Subcutaneous abdominal adipose tissue (tissue), 5 donors: ENCODE data around the gene RDH16.
"Not testable (repeated sequence)": the region's sequence is repeated elsewhere in the genome, so short reads cannot be mapped to it uniquely, and the experiment has no call there.

Experiments
- H3K27ac ChIP-seq: one replicate; pipeline ENCODE4 v1.7.0; 2013; ENCODE audit warnings: low read depth, mild to moderate bottlenecking, inconsistent platforms, low read length, moderate library complexity
- H3K27me3 ChIP-seq, 5 donors: one replicate each; pipeline ENCODE4 v1.7.0; 2013; ENCODE audit warnings: low read length in 5 of 5, inconsistent platforms in 1 of 5; ENCODE audit not compliant: control insufficient read depth in 5 of 5, insufficient read depth in 4 of 5
- H3K36me3 ChIP-seq, 5 donors: one replicate each; pipeline ENCODE4 v1.7.0; 2013; ENCODE audit warnings: low read length in 5 of 5; ENCODE audit not compliant: control insufficient read depth in 5 of 5, insufficient read depth in 5 of 5
- H3K4me1 ChIP-seq, 5 donors: one replicate each; pipeline ENCODE4 v1.7.0; 2013; ENCODE audit warnings: low read length in 5 of 5, mild to moderate bottlenecking in 3 of 5, moderate library complexity in 1 of 5; ENCODE audit not compliant: control insufficient read depth in 5 of 5, insufficient read depth in 5 of 5
- H3K4me3 ChIP-seq, 5 donors: one replicate each; pipeline ENCODE4 v1.7.0; 2013; ENCODE audit warnings: low read length in 5 of 5, low read depth in 1 of 5
- H3K9ac ChIP-seq, 5 donors: one replicate each; pipeline ENCODE4 v1.7.0; 2013; ENCODE audit warnings: low read length in 5 of 5, mild to moderate bottlenecking in 4 of 5, moderate library complexity in 3 of 5
- H3K9me3 ChIP-seq, 5 donors: one replicate each; pipeline ENCODE4 v1.7.0; 2013; ENCODE audit warnings: low read length in 5 of 5; ENCODE audit not compliant: control insufficient read depth in 5 of 5
- donor health status: healthy.
- donor health status: healthy.
- donor health status: healthy.
- donor health status: healthy.
- donor health status: healthy.

RDH16 gene

DNA sequence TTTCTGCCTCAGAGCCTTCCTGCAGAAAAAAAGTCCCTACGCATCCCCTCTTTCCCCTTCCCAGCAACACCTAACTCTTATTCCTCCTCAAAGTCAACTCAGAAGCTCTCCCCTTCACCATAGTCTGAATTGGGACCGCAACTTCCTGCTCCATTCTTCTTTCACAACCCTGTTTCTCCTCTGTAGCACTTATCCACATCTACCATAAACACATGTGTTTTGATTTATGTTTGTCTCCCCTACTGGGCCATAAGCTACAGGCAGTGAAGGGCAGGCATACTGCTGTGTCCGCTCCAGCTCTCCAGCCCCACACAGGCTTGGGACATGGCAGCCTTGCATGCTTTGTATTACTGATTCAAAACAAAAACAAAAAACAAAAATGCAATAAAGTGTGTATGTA, 29.1 kb downstream of the RDH16 start:
- Histone ChIP-seq H3K36me3 (no peaks in the 10 kb centered on the region), H3K4me3 (no peak overlapping the region), H3K9me3 (no peaks in the 10 kb centered on the region), H3K27me3 (no peaks in the 10 kb centered on the region), H3K27ac (no peak overlapping the region), H3K9ac (no peak overlapping the region), H3K4me1 (peaks cover 0 to 16% (median 5%) of the 10 kb centered on the region in 5 donors)

DNA sequence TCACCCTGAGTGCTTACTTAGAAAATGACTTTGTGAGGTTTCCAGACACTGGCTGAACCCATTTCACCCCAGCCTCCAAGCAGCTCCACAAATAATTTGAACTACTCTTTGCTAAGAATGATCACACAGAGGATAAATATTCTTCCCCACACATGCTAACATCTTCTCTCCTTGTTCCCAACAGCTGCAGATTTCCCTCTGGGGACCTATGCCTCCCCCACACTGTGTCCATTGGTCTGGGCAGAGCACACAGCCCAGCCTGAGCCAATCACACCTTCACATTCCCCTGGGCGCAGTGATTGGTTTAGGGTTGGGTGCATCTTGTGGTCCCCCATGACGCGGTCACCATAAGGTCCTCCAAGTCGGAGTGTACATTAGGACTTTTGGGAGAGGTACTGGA, 30.1 kb downstream of the RDH16 start:
- no peaks in the 10 kb centered on the region for H3K27me3 ChIP-seq
- H3K4me3 ChIP-seq, result no peak overlapping the region
- no peaks in the 10 kb centered on the region for H3K9me3 ChIP-seq
- H3K36me3 ChIP-seq, result no peaks in the 10 kb centered on the region
- peaks cover 0 to 10% (median 5%) of the 10 kb centered on the region in 5 donors for H3K4me1 ChIP-seq
- H3K9ac ChIP-seq, result no peak overlapping the region
- H3K27ac ChIP-seq, result no peak overlapping the region

DNA sequence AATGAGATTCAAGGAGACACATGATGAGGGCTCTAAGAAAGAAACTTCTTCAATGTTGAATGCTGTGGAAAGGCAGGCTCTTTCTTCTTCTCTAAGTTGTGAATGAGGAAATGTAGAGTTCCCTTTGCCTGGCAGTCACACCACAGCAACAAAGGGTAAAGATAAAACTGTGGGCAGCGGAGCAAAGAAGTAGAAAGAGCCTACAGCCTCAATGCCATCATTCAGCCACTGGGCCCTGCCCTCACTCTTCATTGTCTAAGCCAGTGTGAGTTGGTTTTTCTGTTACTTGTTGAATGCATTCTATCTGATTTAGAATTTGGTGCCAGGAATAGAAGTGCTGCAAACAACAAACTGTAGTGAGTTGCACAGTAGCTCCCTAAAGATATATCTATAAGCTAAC, 35.4 kb downstream of the RDH16 start:
- no peaks in the 10 kb centered on the region for H3K4me1 ChIP-seq
- H3K27me3 ChIP-seq, result no peaks in the 10 kb centered on the region
- no peak overlapping the region for H3K27ac ChIP-seq
- peaks cover 0 to 7% (median 0%) of the 10 kb centered on the region in 5 donors for H3K9me3 ChIP-seq
- H3K36me3 ChIP-seq, result no peaks in the 10 kb centered on the region
- H3K4me3 ChIP-seq, result no peak overlapping the region
- no peak overlapping the region for H3K9ac ChIP-seq

DNA sequence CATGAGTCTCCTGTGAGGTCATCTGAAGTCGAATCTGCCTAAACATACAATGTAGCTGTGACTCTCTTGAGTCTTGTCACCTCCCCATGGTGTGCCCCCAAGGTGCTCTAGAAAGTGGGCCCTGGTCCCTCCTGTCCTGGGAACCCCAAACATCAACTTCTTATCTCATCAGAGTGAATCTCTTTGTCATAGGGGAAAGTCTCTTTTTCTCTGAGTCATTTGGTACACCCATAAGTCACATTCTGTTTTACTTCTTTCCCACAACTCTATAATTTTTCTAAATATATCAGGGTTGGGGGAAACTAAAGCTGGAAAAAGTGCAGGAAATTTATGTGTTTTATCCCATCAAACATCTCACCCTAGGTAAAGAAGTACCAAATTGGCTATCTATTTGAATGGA, 36.1 kb downstream of the RDH16 start:
- Histone ChIP-seq H3K4me3 (no peak overlapping the region), H3K27ac (no peak overlapping the region), H3K36me3 (no peaks in the 10 kb centered on the region), H3K27me3 (no peaks in the 10 kb centered on the region), H3K9ac (no peak overlapping the region), H3K9me3 (peaks cover 0 to 7% (median 0%) of the 10 kb centered on the region in 5 donors), H3K4me1 (no peaks in the 10 kb centered on the region)

DNA sequence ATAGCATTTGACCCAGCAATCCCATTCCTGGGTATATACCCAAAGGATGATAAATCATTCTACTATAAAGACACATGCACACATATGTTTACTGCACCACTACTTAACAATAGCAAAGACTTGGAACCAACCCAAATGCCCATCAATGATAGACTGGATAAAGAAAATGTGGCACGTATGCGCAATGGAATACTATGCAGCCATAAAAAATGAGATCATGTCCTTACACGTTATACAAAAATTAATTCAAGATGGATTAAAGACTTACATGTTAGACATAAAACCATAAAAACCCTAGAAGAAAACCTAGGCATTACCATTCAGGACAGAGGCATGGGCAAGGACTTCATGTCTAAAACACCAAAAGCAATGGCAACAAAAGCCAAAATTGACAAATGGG, 39.3 kb downstream of the RDH16 start:
- H3K9me3 ChIP-seq, H3K27ac ChIP-seq, H3K36me3 ChIP-seq, H3K4me3 ChIP-seq, H3K4me1 ChIP-seq, H3K9ac ChIP-seq, H3K27me3 ChIP-seq: not testable (repeated sequence)

DNA sequence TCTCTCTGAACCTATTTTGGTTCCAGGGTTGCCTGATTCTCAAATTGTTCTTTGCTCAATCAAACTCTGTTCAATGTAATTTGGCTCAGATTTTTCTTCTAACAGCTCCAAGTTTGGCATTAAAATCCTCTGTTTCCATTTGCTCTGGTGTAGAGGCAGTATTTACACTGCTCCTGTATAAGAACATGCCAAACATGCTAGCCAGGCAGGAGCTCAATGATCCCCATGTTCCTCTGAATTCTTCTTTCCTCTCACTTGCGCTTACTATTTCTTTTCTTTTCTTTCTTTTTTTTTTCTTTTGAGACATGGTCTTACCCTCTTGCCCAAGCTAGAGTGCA, 40.4 kb downstream of the RDH16 start:
- Histone ChIP-seq H3K36me3 (no peaks in the 10 kb centered on the region), H3K4me3 (no peak overlapping the region), H3K27ac (no peak overlapping the region)

DNA sequence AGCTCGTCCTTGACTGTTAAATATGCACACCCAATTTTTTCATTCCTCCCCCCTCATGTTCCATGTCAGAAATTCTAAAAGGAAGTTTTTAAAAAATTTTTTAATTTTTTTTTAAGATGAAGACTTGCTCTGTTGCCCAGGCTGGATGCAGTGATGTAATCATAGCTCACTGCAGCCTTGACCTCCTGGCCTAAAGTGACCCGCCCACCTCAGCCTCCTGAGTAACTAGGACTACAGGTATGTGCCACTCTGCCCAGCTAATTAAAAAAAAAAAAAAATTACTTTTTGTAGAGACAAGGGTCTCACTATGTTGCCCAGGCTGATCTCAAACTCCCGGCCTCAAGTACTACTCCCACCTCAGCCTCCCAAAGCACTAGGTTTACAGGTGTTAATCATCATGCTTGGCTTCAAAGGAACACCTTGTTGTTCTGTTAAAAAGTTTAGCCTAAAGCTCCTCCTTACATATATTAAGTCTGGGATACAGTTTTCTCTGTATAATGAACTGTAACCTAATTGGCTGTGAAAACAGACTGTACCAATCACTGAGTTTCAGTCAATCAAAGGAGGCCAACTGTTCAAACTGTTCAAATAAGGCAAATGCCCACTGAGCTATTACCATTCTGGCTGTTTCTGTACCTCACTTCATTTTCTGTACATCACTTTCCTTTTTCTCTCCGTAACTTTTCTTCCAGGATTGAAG, 41.0 kb downstream of the RDH16 start:
- no peaks in the 10 kb centered on the region for H3K4me1 ChIP-seq
- H3K9ac ChIP-seq, result no peak overlapping the region
- H3K27me3 ChIP-seq, result no peaks in the 10 kb centered on the region
- H3K36me3 ChIP-seq, result no peaks in the 10 kb centered on the region
- no peak overlapping the region for H3K27ac ChIP-seq
- no peak overlapping the region for H3K4me3 ChIP-seq
- peaks cover 0 to 7% (median 0%) of the 10 kb centered on the region in 5 donors for H3K9me3 ChIP-seq

More for the DNA sequence above, 40.4 kb downstream of the RDH16 start:
- Histone ChIP-seq H3K9me3 (peaks cover 0 to 7% (median 0%) of the 10 kb centered on the region in 5 donors), H3K9ac (no peak overlapping the region), H3K27me3 (no peaks in the 10 kb centered on the region), H3K4me1 (no peaks in the 10 kb centered on the region)

DNA sequence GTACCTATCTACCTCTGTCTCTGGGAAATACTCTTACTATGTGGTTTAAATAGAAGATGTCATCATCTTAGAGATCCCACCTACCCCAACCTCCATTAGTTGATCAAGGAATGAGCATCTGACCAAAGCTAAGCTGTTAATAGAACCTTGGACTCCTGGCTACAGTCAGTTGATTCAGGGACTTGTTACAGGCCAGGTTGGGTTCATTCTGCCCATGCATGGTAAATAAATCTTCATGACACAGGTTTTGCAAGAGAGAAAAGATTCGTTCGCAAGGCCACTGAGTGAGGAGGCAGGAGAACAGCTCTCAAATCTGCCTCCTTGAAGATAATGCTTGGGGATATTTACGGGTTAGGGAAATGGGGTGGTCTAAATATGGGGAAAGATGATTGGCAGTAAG, 42.7 kb downstream of the RDH16 start:
- no peak overlapping the region for H3K27ac ChIP-seq
- no peaks in the 10 kb centered on the region for H3K4me1 ChIP-seq
- H3K36me3 ChIP-seq, result no peaks in the 10 kb centered on the region
- H3K9ac ChIP-seq, result no peak overlapping the region
- H3K9me3 ChIP-seq, result peaks cover 0 to 1% (median under 1%) of the 10 kb centered on the region in 5 donors
- no peaks in the 10 kb centered on the region for H3K27me3 ChIP-seq
- H3K4me3 ChIP-seq, result no peak overlapping the region

DNA sequence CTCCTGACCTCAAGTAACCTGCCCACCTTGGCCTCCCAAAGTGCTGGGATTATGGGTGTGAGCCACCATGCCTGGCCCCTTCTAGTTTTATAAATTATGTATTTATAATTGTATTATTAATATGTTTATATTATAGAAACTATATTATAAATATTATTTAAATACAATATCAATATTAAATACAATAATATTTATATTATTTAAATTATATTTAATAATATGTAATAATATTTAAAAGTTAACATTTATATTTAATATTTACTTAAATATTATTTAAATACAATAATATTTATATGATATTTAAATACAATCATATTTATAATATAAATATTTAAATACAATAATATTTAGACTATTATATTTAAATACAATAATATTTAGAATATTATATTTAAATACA, 43.2 kb downstream of the RDH16 start:
- H3K4me1 ChIP-seq, result no peaks in the 10 kb centered on the region
- H3K27ac ChIP-seq, result no peak overlapping the region
- no peak overlapping the region for H3K4me3 ChIP-seq

DNA sequence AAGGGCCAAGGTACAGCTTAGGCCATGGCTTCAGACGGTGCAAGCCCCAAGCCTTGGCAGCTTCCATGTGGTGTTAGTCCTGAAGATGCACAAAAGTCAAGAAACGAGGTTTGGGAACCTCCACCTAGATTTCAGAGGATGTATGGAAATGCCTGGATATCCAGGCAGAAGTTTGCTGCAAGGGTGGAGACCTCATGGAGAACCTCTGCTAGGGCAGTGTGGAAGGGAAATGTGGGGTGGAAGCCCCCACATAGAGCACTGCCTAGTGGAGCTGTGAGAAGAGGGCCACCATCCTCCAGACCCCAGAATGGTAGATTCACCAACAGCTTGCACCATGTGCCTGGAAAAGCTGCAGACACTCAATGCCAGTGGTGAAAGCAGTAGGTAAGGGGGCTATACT, 48.0 kb downstream of the RDH16 start:
- H3K9me3 ChIP-seq, H3K27me3 ChIP-seq, H3K27ac ChIP-seq, H3K4me3 ChIP-seq, H3K4me1 ChIP-seq, H3K9ac ChIP-seq, H3K36me3 ChIP-seq: not testable (repeated sequence)

More for the DNA sequence above, 43.2 kb downstream of the RDH16 start:
- H3K9me3 ChIP-seq, result peaks cover 0 to 6% (median 5%) of the 10 kb centered on the region in 5 donors
- H3K9ac ChIP-seq, result no peak overlapping the region
- no peaks in the 10 kb centered on the region for H3K27me3 ChIP-seq
- H3K36me3 ChIP-seq, result no peaks in the 10 kb centered on the region
